HEK293 (cell line): Measurements from ENCODE around the gene DOK7.

Experiments used
- CTCF ChIA-PET: fragments of 350-600 bp; formaldehyde crosslinking; extraction: SDS; loops from one replicate; lab custom pipeline; 2021; ENCODE audit warnings: antibody characterized with exemption; lab: Yijun Ruan, JAX
- POLR2A ChIA-PET: fragments of 300-600 bp; formaldehyde crosslinking; extraction: SDS; loops from one replicate; lab custom pipeline; 2020; ENCODE audit warnings: antibody characterized with exemption, inconsistent platforms; lab: Yijun Ruan, JAX
- H3K27ac ChIP-seq: fragments of 200-500 bp; sonication (Bioruptor generic); 2 replicates; pipeline ENCODE4 v1.5.1; 2014; ENCODE audit warnings: low read depth, low read length, control low read depth, inconsistent platforms; ENCODE audit errors: extremely low read depth
- H3K36me3 ChIP-seq, 2 experiments: fragments of 200-500 bp in 1 of 2; sonication (Bioruptor generic) in 1 of 2; 1 replicate in 1 of 2; 2 replicates in 1 of 2; pipeline ENCODE4 v1.5.1; 2014 to 2017; ENCODE audit warnings: inconsistent platforms in 2 of 2, low read length in 2 of 2; ENCODE audit not compliant: control insufficient read depth in 2 of 2, insufficient read depth in 1 of 2
- H3K4me1 ChIP-seq: fragments of 200-500 bp; sonication (Bioruptor generic); 2 replicates; pipeline ENCODE4 v1.5.1; 2014; ENCODE audit warnings: mild to moderate bottlenecking, low read length, inconsistent platforms; ENCODE audit not compliant: control insufficient read depth, insufficient read depth
- H3K4me3 ChIP-seq: 2 replicates; pipeline ENCODE4 v1.5.1; 2011; ENCODE audit warnings: low read depth, mild to moderate bottlenecking, control low read depth, low read length, moderate library complexity
- H3K9me3 ChIP-seq: fragments of 200-500 bp; sonication (Bioruptor generic); 2 replicates; pipeline ENCODE4 v1.5.1; 2014; ENCODE audit warnings: low read depth, low read length, inconsistent platforms; ENCODE audit not compliant: control insufficient read depth, insufficient read depth
- GLIS1 ChIP-seq: fragments of 450-650 bp; formaldehyde crosslinking; IDR thresholded peaks from 2 replicates; pipeline ENCODE4 v1.5.1; 2016; ENCODE audit warnings: missing biosample characterization, missing genetic modification characterization
- ZFP37 ChIP-seq: fragments of 450-650 bp; formaldehyde crosslinking; IDR thresholded peaks from 2 replicates; pipeline ENCODE4 v1.5.1; 2016; ENCODE audit warnings: missing biosample characterization, missing genetic modification characterization
- ZFP41 ChIP-seq: fragments of 450-650 bp; formaldehyde crosslinking; IDR thresholded peaks from 2 replicates; pipeline ENCODE4 v1.5.1; 2016; ENCODE audit warnings: missing biosample characterization, missing genetic modification characterization, borderline replicate concordance
- ZFP69B ChIP-seq: fragments of 450-650 bp; formaldehyde crosslinking; IDR thresholded peaks from 2 replicates; pipeline ENCODE4 v1.5.1; 2016; ENCODE audit warnings: missing biosample characterization, missing genetic modification characterization
- ZNF133 ChIP-seq: fragments of 450-650 bp; formaldehyde crosslinking; IDR thresholded peaks from 2 replicates; pipeline ENCODE4 v1.5.1; 2016; ENCODE audit warnings: missing biosample characterization, missing genetic modification characterization
- ZNF202 ChIP-seq: fragments of 450-650 bp; formaldehyde crosslinking; IDR thresholded peaks from 2 replicates; pipeline ENCODE4 v1.5.1; 2016; ENCODE audit warnings: missing biosample characterization, missing genetic modification characterization, borderline replicate concordance
- ZNF510 ChIP-seq: fragments of 450-650 bp; formaldehyde crosslinking; IDR thresholded peaks from 2 replicates; pipeline ENCODE4 v1.5.1; 2018; ENCODE audit warnings: mild to moderate bottlenecking, missing genetic modification characterization, missing biosample characterization; ENCODE audit not compliant: insufficient replicate concordance
- ZNF658 ChIP-seq: fragments of 450-650 bp; formaldehyde crosslinking; IDR thresholded peaks from 2 replicates; pipeline ENCODE4; 2016; ENCODE audit warnings: missing biosample characterization, missing genetic modification characterization
- ZSCAN23 ChIP-seq: fragments of 450-650 bp; formaldehyde crosslinking; IDR thresholded peaks from 2 replicates; pipeline ENCODE4 v1.5.1; 2016; ENCODE audit warnings: missing biosample characterization, missing genetic modification characterization
- ZSCAN30 ChIP-seq: fragments of 450-650 bp; IDR thresholded peaks from 2 replicates; pipeline ENCODE4 v1.5.1; 2018; ENCODE audit warnings: missing biosample characterization, mild to moderate bottlenecking, missing genetic modification characterization, moderate library complexity
- TF ChIP-seq, protein P1 (sequence below): fragments of 450-650 bp; formaldehyde crosslinking; IDR thresholded peaks from 2 replicates; pipeline ENCODE4 v1.5.1; 2017; ENCODE audit warnings: missing biosample characterization, missing genetic modification characterization
- TF ChIP-seq, protein P2 (sequence below): fragments of 450-650 bp; formaldehyde crosslinking; IDR thresholded peaks from 2 replicates; pipeline ENCODE4; 2016; ENCODE audit warnings: missing biosample characterization, missing genetic modification characterization
- TF ChIP-seq, protein P3 (sequence below): fragments of 450-650 bp; formaldehyde crosslinking; IDR thresholded peaks from 2 replicates; pipeline ENCODE4 v1.5.1; 2016; ENCODE audit warnings: missing biosample characterization, missing genetic modification characterization
- TF ChIP-seq, protein P4 (sequence below): fragments of 450-650 bp; formaldehyde crosslinking; IDR thresholded peaks from 2 replicates; pipeline ENCODE4 v1.5.1; 2016; ENCODE audit warnings: missing biosample characterization, missing genetic modification characterization, borderline replicate concordance
- TF ChIP-seq, protein P5 (sequence below): fragments of 450-650 bp; formaldehyde crosslinking; IDR thresholded peaks from 2 replicates; pipeline ENCODE4 v1.5.1; 2016; ENCODE audit warnings: missing biosample characterization, missing genetic modification characterization

DOK7 gene

DNA sequence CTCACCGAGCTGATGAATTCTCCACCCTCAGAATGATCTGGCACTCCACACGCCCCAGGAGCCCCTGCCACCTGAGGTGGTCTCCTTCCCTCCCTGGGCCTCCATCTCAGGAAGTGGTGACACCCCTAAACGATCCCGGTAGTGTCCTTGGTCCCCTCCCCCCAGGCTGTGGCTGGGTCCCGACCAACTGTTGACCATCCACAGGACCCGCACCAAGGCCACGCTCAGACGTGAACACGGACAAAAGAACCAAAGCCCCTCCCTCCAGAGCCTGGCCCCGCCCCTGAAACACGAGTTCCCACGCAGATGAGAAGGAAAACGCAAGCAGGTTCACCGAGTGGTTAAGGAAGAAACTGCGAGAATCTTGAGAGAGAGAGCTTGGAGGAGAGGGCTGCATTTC is 52.5 kb downstream of the DOK7 start:
- no peaks in the 10 kb centered on the region for H3K9me3 ChIP-seq
- peaks cover 0 to 96% of the 10 kb centered on the region in 2 experiments; a peak in 2 of 3 replicates for H3K36me3 ChIP-seq
- CTCF ChIA-PET, result interaction anchor here (0.6 kb wide), 2 partner anchors 365 to 383 kb away, joined by 3 read pairs; no protein-coding TSS in a partner anchor
- H3K27ac ChIP-seq, result no peak overlapping the region
- TF ChIP-seq ZFP41 (tag by site-specific recombination) (no peak), ZNF510 (tag by site-specific recombination) (no peak), ZNF133 (tag by site-specific recombination) (no peak), ZNF202 (tag by site-specific recombination) (no peak), ZFP69B (tag by site-specific recombination) (no peak), ZSCAN23 (tag by site-specific recombination) (no peak), ZNF658 (tag by site-specific recombination) (no peak), ZFP37 (tag by site-specific recombination) (no peak), GLIS1 (no peak), ZSCAN30 (tag by site-specific recombination) (no peak)
- TF ChIP-seq, protein P1, sequence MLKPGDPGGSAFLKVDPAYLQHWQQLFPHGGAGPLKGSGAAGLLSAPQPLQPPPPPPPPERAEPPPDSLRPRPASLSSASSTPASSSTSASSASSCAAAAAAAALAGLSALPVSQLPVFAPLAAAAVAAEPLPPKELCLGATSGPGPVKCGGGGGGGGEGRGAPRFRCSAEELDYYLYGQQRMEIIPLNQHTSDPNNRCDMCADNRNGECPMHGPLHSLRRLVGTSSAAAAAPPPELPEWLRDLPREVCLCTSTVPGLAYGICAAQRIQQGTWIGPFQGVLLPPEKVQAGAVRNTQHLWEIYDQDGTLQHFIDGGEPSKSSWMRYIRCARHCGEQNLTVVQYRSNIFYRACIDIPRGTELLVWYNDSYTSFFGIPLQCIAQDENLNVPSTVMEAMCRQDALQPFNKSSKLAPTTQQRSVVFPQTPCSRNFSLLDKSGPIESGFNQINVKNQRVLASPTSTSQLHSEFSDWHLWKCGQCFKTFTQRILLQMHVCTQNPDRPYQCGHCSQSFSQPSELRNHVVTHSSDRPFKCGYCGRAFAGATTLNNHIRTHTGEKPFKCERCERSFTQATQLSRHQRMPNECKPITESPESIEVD (tag by site-specific recombination), result no peak
- TF ChIP-seq, protein P2, sequence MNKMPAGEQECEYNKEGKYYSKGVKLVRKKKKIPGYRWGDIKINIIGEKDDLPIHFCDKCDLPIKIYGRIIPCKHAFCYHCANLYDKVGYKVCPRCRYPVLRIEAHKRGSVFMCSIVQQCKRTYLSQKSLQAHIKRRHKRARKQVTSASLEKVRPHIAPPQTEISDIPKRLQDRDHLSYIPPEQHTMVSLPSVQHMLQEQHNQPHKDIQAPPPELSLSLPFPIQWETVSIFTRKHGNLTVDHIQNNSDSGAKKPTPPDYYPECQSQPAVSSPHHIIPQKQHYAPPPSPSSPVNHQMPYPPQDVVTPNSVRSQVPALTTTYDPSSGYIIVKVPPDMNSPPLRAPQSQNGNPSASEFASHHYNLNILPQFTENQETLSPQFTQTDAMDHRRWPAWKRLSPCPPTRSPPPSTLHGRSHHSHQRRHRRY, result no peak
- TF ChIP-seq, protein P3, sequence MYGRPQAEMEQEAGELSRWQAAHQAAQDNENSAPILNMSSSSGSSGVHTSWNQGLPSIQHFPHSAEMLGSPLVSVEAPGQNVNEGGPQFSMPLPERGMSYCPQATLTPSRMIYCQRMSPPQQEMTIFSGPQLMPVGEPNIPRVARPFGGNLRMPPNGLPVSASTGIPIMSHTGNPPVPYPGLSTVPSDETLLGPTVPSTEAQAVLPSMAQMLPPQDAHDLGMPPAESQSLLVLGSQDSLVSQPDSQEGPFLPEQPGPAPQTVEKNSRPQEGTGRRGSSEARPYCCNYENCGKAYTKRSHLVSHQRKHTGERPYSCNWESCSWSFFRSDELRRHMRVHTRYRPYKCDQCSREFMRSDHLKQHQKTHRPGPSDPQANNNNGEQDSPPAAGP, result no peak
- TF ChIP-seq, protein P4, sequence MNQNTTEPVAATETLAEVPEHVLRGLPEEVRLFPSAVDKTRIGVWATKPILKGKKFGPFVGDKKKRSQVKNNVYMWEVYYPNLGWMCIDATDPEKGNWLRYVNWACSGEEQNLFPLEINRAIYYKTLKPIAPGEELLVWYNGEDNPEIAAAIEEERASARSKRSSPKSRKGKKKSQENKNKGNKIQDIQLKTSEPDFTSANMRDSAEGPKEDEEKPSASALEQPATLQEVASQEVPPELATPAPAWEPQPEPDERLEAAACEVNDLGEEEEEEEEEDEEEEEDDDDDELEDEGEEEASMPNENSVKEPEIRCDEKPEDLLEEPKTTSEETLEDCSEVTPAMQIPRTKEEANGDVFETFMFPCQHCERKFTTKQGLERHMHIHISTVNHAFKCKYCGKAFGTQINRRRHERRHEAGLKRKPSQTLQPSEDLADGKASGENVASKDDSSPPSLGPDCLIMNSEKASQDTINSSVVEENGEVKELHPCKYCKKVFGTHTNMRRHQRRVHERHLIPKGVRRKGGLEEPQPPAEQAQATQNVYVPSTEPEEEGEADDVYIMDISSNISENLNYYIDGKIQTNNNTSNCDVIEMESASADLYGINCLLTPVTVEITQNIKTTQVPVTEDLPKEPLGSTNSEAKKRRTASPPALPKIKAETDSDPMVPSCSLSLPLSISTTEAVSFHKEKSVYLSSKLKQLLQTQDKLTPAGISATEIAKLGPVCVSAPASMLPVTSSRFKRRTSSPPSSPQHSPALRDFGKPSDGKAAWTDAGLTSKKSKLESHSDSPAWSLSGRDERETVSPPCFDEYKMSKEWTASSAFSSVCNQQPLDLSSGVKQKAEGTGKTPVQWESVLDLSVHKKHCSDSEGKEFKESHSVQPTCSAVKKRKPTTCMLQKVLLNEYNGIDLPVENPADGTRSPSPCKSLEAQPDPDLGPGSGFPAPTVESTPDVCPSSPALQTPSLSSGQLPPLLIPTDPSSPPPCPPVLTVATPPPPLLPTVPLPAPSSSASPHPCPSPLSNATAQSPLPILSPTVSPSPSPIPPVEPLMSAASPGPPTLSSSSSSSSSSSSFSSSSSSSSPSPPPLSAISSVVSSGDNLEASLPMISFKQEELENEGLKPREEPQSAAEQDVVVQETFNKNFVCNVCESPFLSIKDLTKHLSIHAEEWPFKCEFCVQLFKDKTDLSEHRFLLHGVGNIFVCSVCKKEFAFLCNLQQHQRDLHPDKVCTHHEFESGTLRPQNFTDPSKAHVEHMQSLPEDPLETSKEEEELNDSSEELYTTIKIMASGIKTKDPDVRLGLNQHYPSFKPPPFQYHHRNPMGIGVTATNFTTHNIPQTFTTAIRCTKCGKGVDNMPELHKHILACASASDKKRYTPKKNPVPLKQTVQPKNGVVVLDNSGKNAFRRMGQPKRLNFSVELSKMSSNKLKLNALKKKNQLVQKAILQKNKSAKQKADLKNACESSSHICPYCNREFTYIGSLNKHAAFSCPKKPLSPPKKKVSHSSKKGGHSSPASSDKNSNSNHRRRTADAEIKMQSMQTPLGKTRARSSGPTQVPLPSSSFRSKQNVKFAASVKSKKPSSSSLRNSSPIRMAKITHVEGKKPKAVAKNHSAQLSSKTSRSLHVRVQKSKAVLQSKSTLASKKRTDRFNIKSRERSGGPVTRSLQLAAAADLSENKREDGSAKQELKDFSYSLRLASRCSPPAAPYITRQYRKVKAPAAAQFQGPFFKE (tag by site-specific recombination), result no peak
- TF ChIP-seq, protein P5, sequence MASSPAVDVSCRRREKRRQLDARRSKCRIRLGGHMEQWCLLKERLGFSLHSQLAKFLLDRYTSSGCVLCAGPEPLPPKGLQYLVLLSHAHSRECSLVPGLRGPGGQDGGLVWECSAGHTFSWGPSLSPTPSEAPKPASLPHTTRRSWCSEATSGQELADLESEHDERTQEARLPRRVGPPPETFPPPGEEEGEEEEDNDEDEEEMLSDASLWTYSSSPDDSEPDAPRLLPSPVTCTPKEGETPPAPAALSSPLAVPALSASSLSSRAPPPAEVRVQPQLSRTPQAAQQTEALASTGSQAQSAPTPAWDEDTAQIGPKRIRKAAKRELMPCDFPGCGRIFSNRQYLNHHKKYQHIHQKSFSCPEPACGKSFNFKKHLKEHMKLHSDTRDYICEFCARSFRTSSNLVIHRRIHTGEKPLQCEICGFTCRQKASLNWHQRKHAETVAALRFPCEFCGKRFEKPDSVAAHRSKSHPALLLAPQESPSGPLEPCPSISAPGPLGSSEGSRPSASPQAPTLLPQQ (tag by site-specific recombination), result no peak
- no peaks in the 10 kb centered on the region for H3K4me1 ChIP-seq
- POLR2A ChIA-PET, result no interaction called here
- H3K4me3 ChIP-seq, result no peak overlapping the region
